Fibroblast of pulmonary artery (primary cell): ENCODE data around the gene TMCC3.
"Not testable (repeated sequence)": the region's sequence is repeated elsewhere in the genome, so short reads cannot be mapped to it uniquely, and the experiment has no call there.

Source experiments
- DNase-seq: peaks from one replicate; pipeline ENCODE4 v3.0.0-alpha.2; 2010; ENCODE audit warnings: low read depth
- H3K4me3 ChIP-seq: replicated peaks from 2 replicates; pipeline ENCODE4 v1.5.1; 2011; ENCODE audit warnings: low read depth, mild to moderate bottlenecking, control low read depth, low read length, moderate library complexity
- CTCF ChIP-seq: IDR thresholded peaks from 2 replicates; pipeline ENCODE4 v1.5.1; 2011; ENCODE audit warnings: mild to moderate bottlenecking, control low read depth, low read length, inconsistent platforms; ENCODE audit errors: missing control alignments

TMCC3 gene

GRCh38 chr12:94551810-94552209, 98.5 kb downstream of the TMCC3 start:
- TF ChIP-seq CTCF: no peak
- H3K4me3 ChIP-seq: no peak overlapping the region
- DNase-seq: no peak

- peak; percentile 7 for DNase-seq
- H3K4me3 ChIP-seq: no peak overlapping the region
- no peak for TF ChIP-seq CTCF
Measured at GRCh38 chr12:94550964-94551363, 99.4 kb downstream of the TMCC3 start.

- DNase-seq, H3K4me3 ChIP-seq: not testable (repeated sequence)
Measured at GRCh38 chr12:94548833-94549232, 101.5 kb downstream of the TMCC3 start.

- peak; percentile 84 for DNase-seq
- no peak overlapping the region for H3K4me3 ChIP-seq
- peak; percentile 88 for TF ChIP-seq CTCF
Measured at GRCh38 chr12:94545935-94546771, 104.2 kb downstream of the TMCC3 start.

DNA sequence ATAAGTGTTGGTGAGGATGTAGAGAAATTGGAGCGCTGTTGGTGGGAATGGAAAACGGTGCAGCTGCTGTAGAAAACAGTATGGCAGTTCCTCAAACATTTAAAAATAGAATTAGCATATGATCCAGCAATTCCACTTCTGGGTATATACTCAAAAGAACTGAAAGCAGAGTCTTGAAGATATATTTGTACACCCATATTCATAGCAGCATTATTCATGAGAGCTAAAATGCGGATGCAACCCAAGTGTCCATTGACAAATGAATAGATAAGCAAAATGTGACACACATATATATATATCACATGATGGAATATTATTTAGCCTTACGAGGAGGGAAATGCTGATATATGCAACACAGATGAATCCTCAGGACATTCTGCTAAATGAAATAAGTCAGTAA, 106.0 kb downstream of the TMCC3 start:
- DNase-seq: no peak
- no peak for TF ChIP-seq CTCF
- no peak overlapping the region for H3K4me3 ChIP-seq

DNA sequence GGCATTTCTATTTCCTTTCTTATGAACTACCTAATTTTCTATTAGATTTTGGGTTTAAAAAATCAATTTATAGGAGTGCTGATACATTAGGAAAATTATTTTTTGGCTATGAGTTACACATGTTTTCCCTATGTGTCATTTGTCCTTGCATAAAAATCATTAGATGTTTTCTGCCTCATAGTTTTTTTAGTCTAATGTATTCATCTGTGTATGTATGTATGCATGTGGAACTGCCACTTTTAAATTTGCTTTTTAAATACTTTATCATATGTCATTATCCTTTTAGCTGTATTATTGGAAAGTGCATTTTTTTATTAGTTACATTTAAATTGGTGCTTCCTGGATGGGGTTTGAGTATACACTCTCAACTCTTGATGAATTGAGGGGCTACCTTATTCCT, 112.0 kb downstream of the TMCC3 start:
- no peak for TF ChIP-seq CTCF
- H3K4me3 ChIP-seq: no peak overlapping the region
- DNase-seq: no peak

- no peak for TF ChIP-seq CTCF
- no peak for DNase-seq
Measured at GRCh38 chr12:94536040-94536965, 114.1 kb downstream of the TMCC3 start.

More at GRCh38 chr12:94536040-94536965, 114.1 kb downstream of the TMCC3 start:
- H3K4me3 ChIP-seq: no peak overlapping the region
